ENCODE results near the gene OR4N5. TPM values are rescaled to one million over a fixed set of nuclear protein-coding genes. Genes with fewer than 3 reads are reported as not detected.

The OR4N5 gene
- total RNA-seq, 1 experiment from 2014 or later, result not detected

- BruUV-seq (replicated peaks), result no TSS peak
- Mint-ChIP-seq H3K4me3 (ENCODE audit: unreplicated experiment) (no peak overlapping the region), H3K27me3 (ENCODE audit: insufficient read depth, unreplicated experiment) (peaks cover 2% of the 10 kb centered on the region), H3K4me1 (ENCODE audit: low read depth, unreplicated experiment) (no peaks in the 10 kb centered on the region), H3K9me3 (ENCODE audit: unreplicated experiment) (peaks cover 21% of the 10 kb centered on the region), H3K27ac (ENCODE audit: unreplicated experiment) (no peak overlapping the region), H3K36me3 (ENCODE audit: insufficient read depth, unreplicated experiment) (peaks cover 5% of the 10 kb centered on the region)
- intact Hi-C loops (cut with micrococcal nuclease; ENCODE audit: unreplicated experiment), result no loop called here
- peak in 1 of 2 experiments; percentile 6 for DNase-seq
- CTCF ChIA-PET, result no interaction called here
- POLR2A ChIA-PET, result no interaction called here
- no peak for TF ChIP-seq CTCF (IDR thresholded peaks at IDR 0.05; ENCODE audit: insufficient read depth in 1 of 2, low read depth in 1 of 2, low read length in 1 of 2, severe bottlenecking in 1 of 2, unreplicated experiment in 1 of 2)
- Histone ChIP-seq H3K4me3 (ENCODE audit: low read depth, low read length) (no peak overlapping the region), H3K27me3 (replicated peaks; ENCODE audit: control insufficient read depth, insufficient read depth, low read length) (no peaks in the 10 kb centered on the region), H3K36me3 (ENCODE audit: control insufficient read depth, insufficient read depth, low read length) (no peaks in the 10 kb centered on the region), H3K4me1 (no peaks in the 10 kb centered on the region), H3K9me3 (peaks cover 9% of the 10 kb centered on the region)
Measured at GRCh38 chr14:20118795-20119194, 19.8 kb upstream of the OR4N5 start.

- Mint-ChIP-seq H3K4me1 (ENCODE audit: low read depth, unreplicated experiment) (no peaks in the 10 kb centered on the region), H3K4me3 (ENCODE audit: unreplicated experiment) (no peak overlapping the region), H3K27ac (ENCODE audit: unreplicated experiment) (no peak overlapping the region), H3K27me3 (ENCODE audit: insufficient read depth, unreplicated experiment) (peaks cover 6% of the 10 kb centered on the region), H3K9me3 (ENCODE audit: unreplicated experiment) (no peaks in the 10 kb centered on the region), H3K36me3 (ENCODE audit: insufficient read depth, unreplicated experiment) (no peaks in the 10 kb centered on the region)
- peak; percentile 19 to 28 for TF ChIP-seq CTCF (IDR thresholded peaks at IDR 0.05; ENCODE audit: insufficient read depth in 1 of 2, low read depth in 1 of 2, low read length in 1 of 2, severe bottlenecking in 1 of 2, unreplicated experiment in 1 of 2)
- intact Hi-C loops (cut with micrococcal nuclease; ENCODE audit: unreplicated experiment), result no loop called here
- Histone ChIP-seq H3K27me3 (replicated peaks; ENCODE audit: control insufficient read depth, insufficient read depth, low read length) (no peaks in the 10 kb centered on the region), H3K4me1 (no peaks in the 10 kb centered on the region), H3K4me3 (ENCODE audit: low read depth, low read length) (no peak overlapping the region), H3K9me3 (no peaks in the 10 kb centered on the region), H3K36me3 (ENCODE audit: control insufficient read depth, insufficient read depth, low read length) (no peaks in the 10 kb centered on the region)
- POLR2A ChIA-PET, result no interaction called here
- peak in 1 of 2 experiments; percentile 17 for DNase-seq
- BruUV-seq (replicated peaks), result no TSS peak
- CTCF ChIA-PET, result interaction anchor here (0.6 kb wide), 1 partner anchor 101 kb away, joined by 3 read pairs; no protein-coding TSS in a partner anchor
Measured at GRCh38 chr14:20143911-20144310, 5.3 kb downstream of the OR4N5 start.

GRCh38 chr14:20144820-20145219, 6.2 kb downstream of the OR4N5 start:
- Histone ChIP-seq H3K36me3 (ENCODE audit: control insufficient read depth, insufficient read depth, low read length) (no peaks in the 10 kb centered on the region), H3K9me3 (no peaks in the 10 kb centered on the region), H3K27me3 (replicated peaks; ENCODE audit: control insufficient read depth, insufficient read depth, low read length) (no peaks in the 10 kb centered on the region), H3K4me3 (ENCODE audit: low read depth, low read length) (no peak overlapping the region), H3K4me1 (no peaks in the 10 kb centered on the region)
- intact Hi-C loops (cut with micrococcal nuclease; ENCODE audit: unreplicated experiment), result no loop called here
- no peak overlapping the region for H3K27ac Mint-ChIP-seq (ENCODE audit: unreplicated experiment)
- H3K27me3 Mint-ChIP-seq (ENCODE audit: insufficient read depth, unreplicated experiment), result peaks cover 8% of the 10 kb centered on the region
- no peak for DNase-seq
- no TSS peak for BruUV-seq (replicated peaks)
- POLR2A ChIA-PET, result no interaction called here
- H3K4me3 Mint-ChIP-seq (ENCODE audit: unreplicated experiment), result no peak overlapping the region
- CTCF ChIA-PET, result interaction anchor here (0.6 kb wide), 1 partner anchor 100 kb away, joined by 3 read pairs; no protein-coding TSS in a partner anchor
- H3K9me3 Mint-ChIP-seq (ENCODE audit: unreplicated experiment), result no peaks in the 10 kb centered on the region
- H3K36me3 Mint-ChIP-seq (ENCODE audit: insufficient read depth, unreplicated experiment), result no peaks in the 10 kb centered on the region
- H3K4me1 Mint-ChIP-seq (ENCODE audit: low read depth, unreplicated experiment), result no peaks in the 10 kb centered on the region
- no peak for TF ChIP-seq CTCF (IDR thresholded peaks at IDR 0.05; ENCODE audit: insufficient read depth in 1 of 2, low read depth in 1 of 2, low read length in 1 of 2, severe bottlenecking in 1 of 2, unreplicated experiment in 1 of 2)

All from Caco-2 (cell line).